Myometrial cell (primary cell): Measurements from ENCODE around the gene ORM1. TPM values are rescaled to one million over a fixed set of nuclear protein-coding genes. Genes with fewer than 3 reads are reported as not detected.

Experiments
- total RNA-seq: library from RNA; depleted of rRNA; stranded (reverse); fragments of >200 nt; gene quantifications from 2 replicates; pipeline ENCODE4 v1.2.3, GENCODE V29; 2015

ORM1 gene
- total RNA-seq = not detected in 2 replicates

GRCh38 chr9:114322831-114323531 is at the start of gene ORM1:
ORM1 (plus strand) TSS chr9:114323098; CDS start chr9:114323134, 36 bp downstream.

GRCh38 chr9:114329625-114330022 is 6.7 kb downstream of the ORM1 start, which contains the start of gene ORM2:
ORM2 (plus strand) TSS chr9:114329869; CDS start chr9:114329905, 36 bp downstream.

Other genes starting within 250 kb of the ORM1 start
- not detected in 2 replicates for gene AMBP, start 244.8 kb upstream of the ORM1 start, total RNA-seq
- gene KIF12, start 223.8 kb upstream of the ORM1 start, total RNA-seq = not detected in 2 replicates
- gene COL27A1, start 167.6 kb upstream of the ORM1 start, total RNA-seq = 5.8 and 13.8 TPM in 2 replicates
- gene ORM2, start 6.8 kb downstream of the ORM1 start, total RNA-seq = not detected in 2 replicates
- gene AKNA, start 64.9 kb downstream of the ORM1 start, total RNA-seq = 8.2 and 8.9 TPM in 2 replicates
- 0.29 and 0.35 TPM in 2 replicates for gene WHRN, start 182.4 kb downstream of the ORM1 start, total RNA-seq